ENCODE results near the gene ZDHHC14.

The ZDHHC14 gene

DNA sequence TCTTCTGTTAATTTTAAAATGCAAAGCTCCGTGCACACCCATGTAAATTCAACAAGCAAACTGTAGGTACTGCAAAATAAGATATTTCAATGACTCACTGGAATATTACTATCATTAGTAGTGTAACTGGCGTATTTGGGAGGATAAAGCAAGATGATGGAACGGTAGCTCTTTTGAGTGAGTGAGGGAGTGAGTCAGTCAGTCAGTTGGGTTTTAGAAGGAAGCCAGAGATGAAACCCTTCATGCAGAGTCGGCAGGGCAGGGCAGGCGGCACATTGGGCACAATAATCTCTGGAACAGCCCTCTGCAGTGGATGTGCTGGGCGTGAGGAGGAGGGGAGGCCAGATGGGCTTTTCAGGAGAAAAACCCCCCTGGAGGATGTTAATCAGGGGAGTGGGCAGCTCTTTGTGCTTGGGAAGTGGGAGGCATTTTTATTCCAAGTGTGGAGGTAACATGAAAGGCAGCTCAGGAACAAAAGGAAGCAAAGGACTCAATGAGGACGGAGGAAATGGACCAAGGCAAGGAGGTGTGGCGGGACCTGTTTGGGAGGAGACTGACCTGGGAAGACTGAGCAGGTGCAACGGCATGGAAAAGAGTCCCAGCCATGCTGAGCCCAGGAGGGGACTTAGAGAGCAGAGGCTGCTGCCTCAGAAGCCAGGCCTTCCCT, 171.2 kb downstream of the ZDHHC14 start:
- TF ChIP-seq, protein P1, sequence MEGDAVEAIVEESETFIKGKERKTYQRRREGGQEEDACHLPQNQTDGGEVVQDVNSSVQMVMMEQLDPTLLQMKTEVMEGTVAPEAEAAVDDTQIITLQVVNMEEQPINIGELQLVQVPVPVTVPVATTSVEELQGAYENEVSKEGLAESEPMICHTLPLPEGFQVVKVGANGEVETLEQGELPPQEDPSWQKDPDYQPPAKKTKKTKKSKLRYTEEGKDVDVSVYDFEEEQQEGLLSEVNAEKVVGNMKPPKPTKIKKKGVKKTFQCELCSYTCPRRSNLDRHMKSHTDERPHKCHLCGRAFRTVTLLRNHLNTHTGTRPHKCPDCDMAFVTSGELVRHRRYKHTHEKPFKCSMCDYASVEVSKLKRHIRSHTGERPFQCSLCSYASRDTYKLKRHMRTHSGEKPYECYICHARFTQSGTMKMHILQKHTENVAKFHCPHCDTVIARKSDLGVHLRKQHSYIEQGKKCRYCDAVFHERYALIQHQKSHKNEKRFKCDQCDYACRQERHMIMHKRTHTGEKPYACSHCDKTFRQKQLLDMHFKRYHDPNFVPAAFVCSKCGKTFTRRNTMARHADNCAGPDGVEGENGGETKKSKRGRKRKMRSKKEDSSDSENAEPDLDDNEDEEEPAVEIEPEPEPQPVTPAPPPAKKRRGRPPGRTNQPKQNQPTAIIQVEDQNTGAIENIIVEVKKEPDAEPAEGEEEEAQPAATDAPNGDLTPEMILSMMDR (IDR thresholded peaks at IDR 0.05; ENCODE audit: extremely low read depth, missing control alignments) = no peak
- DNase-seq (ENCODE audit: low spot score) = no peak

DNA sequence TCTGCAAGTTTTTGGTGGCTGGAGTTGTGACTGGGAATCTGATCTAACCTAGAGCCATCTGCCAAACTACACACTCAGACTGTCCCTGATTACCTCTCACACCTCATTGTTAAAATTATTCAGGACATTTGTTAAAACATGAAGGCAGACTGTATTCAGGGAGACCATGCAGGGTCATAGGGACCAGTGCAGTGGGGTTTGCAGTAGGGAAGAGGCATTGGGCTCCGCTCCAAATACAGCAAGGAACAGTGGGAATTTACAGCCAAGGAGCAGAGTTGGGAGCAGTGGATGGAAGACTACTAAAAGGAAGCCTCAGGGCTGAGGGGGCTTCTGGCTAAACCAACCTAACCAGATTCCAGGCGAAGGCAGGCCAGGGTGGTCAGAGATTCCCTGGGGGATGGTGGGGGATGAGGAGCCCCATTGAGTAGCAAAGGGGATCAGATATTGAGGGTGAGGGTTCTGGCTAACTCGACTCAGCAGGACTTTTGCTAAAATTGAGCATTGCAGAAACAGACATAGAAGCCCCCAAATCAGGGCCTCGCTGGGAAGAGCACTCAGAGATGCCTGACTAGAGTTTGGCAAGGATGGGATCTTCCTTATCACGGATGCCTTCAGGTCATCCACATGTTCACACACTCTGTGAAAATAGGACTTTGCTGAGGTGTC, 172.0 kb downstream of the ZDHHC14 start:
- DNase-seq (ENCODE audit: low spot score) = no peak
- TF ChIP-seq, protein P1 (IDR thresholded peaks at IDR 0.05; ENCODE audit: extremely low read depth, missing control alignments) = no peak

DNA sequence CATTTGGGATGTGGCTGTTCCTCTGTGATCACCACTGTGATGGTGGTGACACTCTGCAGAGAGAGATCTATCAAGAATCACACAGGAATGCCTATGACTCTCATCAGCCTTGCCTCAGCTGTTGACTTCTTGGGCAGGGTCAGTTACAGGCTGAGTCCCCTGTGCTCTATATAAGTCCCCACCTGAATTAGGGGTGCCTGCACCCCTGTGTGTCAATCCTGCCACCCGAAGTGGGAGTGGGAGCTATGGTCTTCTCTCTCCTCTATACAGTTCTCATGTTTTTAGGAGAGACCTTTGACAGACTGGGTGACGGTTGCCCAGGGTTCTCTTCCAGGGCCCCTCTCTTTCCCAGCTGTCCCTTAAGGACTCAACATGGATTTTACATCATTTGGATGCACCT, 173.8 kb downstream of the ZDHHC14 start:
- no peak for DNase-seq (ENCODE audit: low spot score)
- TF ChIP-seq, protein P1 (IDR thresholded peaks at IDR 0.05; ENCODE audit: extremely low read depth, missing control alignments) = no peak

DNA sequence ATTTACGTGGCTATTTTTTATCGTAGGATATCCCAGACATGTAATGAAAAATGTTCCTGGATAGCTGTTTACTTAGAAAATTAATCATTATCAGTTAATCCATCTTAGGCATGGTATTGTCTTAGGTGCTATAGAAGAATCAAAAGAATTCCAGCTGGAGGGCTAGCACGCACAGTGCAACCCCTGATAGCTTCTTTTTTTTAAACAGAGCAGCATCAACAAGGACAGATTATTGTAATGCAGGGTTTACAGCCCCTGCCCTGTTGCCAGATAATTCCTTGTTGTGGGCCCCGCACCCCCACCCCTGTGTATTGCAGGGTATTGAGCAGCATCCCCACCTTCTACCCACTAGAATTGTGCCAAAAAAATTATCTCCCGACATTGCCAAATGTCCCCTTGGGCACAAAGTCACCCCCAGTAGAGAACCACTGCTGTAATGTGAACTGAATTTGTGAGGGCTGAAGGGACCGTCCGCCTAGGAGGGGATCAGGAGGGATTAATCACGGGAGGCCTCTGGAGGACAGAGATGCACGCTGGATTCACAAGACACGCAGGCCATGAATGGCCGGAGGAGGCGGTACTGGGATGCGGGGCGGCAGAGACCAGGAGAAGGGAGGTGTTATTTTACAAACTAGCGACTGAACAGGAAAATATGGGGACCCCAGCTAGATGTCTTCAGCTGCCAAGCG, 174.6 kb downstream of the ZDHHC14 start:
- DNase-seq (ENCODE audit: low spot score) = no peak
- TF ChIP-seq, protein P1 (IDR thresholded peaks at IDR 0.05; ENCODE audit: extremely low read depth, missing control alignments) = no peak

DNA sequence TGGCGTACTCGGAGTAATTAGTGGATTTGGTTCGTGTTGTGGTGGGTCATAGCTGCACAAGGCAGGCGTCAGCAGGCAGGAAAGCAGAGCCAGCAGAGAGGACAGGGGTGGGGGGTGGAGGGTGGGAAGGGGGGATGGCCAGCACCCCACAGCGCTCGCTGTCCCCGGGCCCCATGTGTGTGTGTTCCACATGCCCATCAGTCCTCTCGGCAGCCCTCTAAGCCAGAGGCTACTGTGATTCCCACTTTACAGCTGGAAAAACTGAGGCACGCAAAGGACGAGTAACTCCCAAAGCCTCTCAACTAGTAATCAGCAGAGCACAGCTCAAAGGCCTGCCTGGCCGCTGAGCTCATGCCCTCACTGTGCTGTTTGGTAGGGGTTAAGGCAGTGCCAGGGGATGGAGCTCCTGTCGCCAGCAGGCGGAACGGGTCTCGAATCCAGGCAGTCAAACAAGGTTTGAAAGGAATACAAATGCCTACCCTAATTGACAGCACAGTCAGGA, 175.2 kb downstream of the ZDHHC14 start:
- DNase-seq (ENCODE audit: low spot score) = no peak
- TF ChIP-seq, protein P1 (IDR thresholded peaks at IDR 0.05; ENCODE audit: extremely low read depth, missing control alignments) = no peak

DNA sequence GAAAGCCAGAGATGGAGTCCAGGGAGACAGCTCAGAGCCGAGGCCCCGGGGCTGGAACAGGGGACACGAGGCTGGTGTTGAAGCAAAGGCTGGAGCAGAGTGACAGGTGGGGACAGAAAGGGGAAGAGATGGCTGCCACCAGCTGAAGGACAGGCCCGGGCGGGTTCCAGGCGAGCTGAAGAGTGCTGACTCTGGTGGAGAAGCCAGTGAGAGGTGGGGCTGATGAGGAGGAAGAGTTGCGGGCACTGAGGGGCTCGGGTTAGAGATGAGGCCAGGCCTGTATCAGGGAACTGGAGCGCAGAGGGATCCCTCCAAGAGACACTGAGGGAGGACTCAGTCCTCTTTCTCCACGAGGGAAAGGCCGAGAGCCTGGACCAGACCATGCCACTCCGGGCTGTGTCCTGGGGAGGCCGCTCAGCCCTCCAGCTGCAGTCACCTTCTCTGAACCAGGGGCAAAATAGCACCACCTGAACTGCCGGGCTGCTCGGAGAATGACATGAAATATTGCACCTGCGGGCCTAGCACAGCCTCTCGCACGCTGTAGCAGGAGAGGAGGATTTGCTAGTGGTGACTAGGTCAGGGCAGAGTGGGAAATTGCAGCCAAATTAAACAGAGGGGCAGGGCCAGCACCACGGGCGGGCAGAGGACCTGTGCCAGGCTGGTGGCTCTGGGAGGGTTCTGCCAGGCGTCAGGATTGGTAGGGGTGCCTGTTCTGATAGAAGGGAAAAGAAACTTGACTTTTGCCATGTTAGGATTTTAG, 175.9 kb downstream of the ZDHHC14 start:
- DNase-seq (ENCODE audit: low spot score) = no peak
- TF ChIP-seq, protein P1 (IDR thresholded peaks at IDR 0.05; ENCODE audit: extremely low read depth, missing control alignments) = no peak
